T1000 (cell line): ENCODE data around the gene UMAD1.

Experiments
- DNase-seq: peaks from one replicate; lab custom pipeline; 2025; ENCODE audit warnings: mixed read lengths; lab: John Stamatoyannopoulos, UW

The UMAD1 gene

DNA sequence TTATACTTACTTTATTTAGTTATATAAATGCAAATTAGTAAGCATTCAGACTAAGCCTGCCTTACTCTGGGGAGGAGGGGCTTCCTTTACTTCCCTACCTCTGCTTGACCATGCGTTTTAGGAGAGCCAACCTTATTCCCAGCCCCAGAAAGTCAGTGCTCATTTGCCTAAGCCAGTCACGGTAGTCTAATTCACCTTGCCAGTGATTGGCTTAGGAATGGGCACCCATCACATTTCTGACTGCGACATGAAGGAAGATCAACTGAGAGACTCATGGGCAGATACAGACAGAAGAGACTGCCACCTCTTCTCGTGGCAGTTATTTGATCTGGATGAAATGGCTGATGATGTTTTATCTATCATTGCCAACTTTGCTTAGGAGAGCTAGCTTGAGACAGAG is 48.4 kb downstream of the UMAD1 start:
- DNase-seq, result no peak

GRCh38 chr7:7693881-7694280 is 53.3 kb downstream of the UMAD1 start:
- DNase-seq, result no peak

- DNase-seq, result no peak
These were observed 54.0 kb downstream of the UMAD1 start for GRCh38 chr7:7694542-7694941.

GRCh38 chr7:7695111-7695817 is 54.7 kb downstream of the UMAD1 start:
- DNase-seq, result no peak

- no peak for DNase-seq
These were observed 56.0 kb downstream of the UMAD1 start for GRCh38 chr7:7696458-7697119.

DNA sequence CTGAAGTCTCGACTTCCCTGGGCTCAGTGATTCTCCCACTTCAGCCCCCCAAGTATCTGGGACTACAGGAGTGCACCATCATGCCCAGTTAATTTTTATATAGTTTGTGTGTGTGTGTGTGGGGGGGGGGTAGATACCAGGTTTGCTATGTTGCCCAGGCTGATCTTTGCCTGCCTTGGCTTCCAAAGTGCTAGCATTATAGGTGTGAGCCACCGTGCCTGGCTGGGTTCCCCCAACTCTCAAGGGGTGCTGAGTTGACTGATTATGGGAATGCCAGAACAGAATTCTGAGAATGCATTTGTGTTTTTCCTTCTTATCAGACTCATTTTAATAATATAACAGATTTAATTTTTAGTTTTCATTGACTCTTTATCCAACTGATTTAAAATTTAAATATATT is 58.4 kb downstream of the UMAD1 start:
- no peak for DNase-seq

DNA sequence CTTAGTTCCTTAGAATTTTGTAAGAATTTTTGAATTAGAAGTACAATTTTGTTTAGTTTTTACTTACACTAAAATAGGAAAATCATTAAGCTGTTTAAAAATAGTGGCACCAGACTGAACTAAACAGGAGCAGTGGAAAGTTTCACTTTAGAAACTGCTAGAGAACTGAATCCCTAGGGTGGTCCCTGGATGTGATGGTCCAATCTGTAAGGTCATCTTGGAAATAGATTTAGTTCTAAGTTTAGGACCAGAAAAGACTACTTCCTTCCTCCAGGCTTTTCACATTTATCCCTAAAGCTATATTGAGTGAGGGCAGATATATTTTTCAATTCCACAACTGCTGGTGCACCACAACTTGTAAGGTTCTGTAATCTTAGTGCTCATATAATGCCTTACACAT is 58.8 kb downstream of the UMAD1 start:
- no peak for DNase-seq

DNA sequence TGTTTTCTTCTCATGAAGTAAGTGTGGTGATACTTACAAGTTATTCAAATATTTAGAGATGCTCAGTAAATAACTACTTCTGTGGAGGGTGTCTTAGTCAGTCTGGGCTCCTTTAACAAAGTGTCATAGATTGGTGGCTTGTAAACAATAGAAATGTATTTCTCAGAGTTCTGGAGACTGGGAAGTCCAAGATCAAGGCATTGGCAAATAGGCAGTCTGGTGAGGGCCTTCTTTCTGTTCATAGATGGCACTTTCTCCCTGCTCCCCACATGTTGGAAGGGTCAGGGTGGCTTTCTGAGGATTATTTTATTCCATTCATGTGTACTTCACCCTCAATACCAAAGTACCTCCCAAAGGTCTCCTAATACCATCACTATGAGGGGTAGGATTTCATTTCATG is 59.4 kb downstream of the UMAD1 start:
- DNase-seq, result no peak

GRCh38 chr7:7701527-7701926 is 61.0 kb downstream of the UMAD1 start:
- no peak for DNase-seq

GRCh38 chr7:7702826-7703225 is 62.3 kb downstream of the UMAD1 start:
- DNase-seq, result no peak

- no peak for DNase-seq
These were observed 62.9 kb downstream of the UMAD1 start for GRCh38 chr7:7703427-7703826.

DNA sequence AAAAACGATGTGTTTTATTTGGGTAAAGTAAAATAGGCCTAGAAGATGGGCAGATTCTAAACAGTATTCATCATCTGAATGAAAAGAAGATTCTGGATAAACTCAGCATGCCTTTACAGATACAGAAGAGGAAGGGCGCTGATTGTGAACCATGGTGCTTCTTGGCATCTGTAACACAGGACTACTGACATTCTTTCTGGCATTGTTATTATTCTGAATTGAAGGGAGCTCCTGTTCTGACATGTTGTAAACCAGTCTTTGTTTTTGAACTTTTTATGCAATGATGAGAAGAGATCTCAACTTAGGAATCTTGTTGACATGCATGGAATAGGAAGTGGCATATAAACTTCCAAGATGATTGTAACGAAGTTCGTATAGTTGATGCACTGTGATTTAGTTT is 64.3 kb downstream of the UMAD1 start:
- DNase-seq, result no peak

DNA sequence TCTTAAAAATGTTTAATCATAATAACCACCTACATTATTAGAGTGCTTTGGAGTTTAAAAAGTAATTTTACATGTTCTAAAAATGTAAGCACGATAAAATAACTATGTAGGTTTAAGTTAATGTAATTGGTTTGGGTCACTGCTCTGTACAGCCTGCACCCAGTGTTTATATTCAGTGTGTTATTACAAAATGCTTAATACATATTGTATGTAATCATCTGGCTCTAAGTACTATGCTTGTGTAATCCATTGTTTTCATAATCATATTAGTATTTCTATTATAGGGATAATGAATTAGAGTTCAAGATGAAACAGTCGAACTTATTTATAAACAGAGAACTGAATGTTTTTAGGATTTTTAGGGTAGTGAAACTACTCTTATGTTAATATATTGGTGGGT is 64.8 kb downstream of the UMAD1 start:
- DNase-seq, result no peak

GRCh38 chr7:7706101-7706511 is 65.6 kb downstream of the UMAD1 start:
- no peak for DNase-seq

- DNase-seq, result no peak
These were observed 66.1 kb downstream of the UMAD1 start for GRCh38 chr7:7706556-7707172.

- no peak for DNase-seq
These were observed 66.7 kb downstream of the UMAD1 start for GRCh38 chr7:7707246-7707645.

DNA sequence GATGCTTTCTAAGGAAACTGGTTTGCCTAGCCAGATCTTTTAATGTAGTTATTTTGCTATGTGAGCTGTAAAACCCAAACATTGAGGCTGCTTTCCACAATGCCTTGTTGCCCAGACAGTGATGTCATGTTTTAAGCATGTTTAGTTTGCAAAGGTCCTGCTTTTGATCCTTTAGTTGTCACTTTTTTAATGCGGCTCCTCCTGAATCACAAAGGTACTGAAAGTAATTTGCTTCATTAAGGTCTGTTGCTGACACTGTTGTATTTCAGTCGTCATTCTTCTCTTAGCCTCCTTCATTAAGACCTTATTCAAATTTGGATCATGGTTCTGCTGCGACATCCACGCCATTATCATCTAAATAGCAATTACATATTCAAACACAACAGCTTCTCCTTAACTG is 67.3 kb downstream of the UMAD1 start:
- DNase-seq, result no peak

DNA sequence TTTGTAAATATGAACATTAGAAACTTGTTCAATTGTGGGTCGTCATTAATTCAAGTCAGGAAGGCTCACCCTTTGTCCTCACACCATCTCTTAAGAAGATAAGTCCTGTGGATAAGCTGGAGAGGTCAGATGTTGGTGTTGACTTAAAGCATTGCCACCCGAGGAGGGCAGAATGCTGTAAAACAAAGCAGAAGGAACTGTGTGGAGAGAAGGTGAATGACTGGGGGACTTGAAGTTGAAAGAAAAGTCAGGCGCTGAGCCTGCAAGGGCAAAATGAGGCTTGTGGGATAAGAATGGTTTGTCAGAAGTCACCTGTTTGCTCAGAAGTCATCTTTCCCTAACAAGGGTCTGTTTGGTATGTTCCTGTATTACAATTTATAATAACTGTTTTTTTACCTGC is 68.7 kb downstream of the UMAD1 start:
- no peak for DNase-seq

GRCh38 chr7:7710469-7710868 is 69.9 kb downstream of the UMAD1 start:
- DNase-seq, result no peak

GRCh38 chr7:7713730-7714129 is 73.2 kb downstream of the UMAD1 start:
- DNase-seq, result no peak

GRCh38 chr7:7718492-7718891 is 77.9 kb downstream of the UMAD1 start, which contains the start of gene RPA3:
RPA3 (minus strand) TSS chr7:7718607; CDS start chr7:7640418, 78,189 bp downstream.
- no peak for DNase-seq

- DNase-seq, result peak; percentile 15
These were observed 78.7 kb downstream of the UMAD1 start for GRCh38 chr7:7719236-7719635.

DNA sequence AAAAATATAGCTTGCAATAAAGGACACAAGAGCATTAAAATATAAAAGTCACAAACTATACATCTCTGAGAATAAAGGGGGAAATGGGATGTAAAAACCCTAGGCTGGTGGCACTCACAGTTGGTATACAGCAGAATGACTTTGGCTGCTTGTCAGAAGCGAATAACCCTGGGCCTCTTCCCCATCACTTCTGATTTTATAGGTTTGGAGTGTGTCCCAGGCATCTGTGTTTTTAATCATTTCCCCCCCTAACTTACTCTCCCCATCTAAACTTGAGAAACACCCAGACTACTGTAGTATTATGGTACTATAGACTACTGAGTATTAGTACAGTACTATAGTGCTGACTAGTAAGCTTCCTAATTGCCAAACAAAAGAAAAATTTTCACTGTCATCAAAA is 79.6 kb downstream of the UMAD1 start:
- DNase-seq, result no peak
